K562 (cell line): ENCODE results near the gene NDUFS8. TPM values are rescaled to one million over a fixed set of nuclear protein-coding genes. Genes with fewer than 3 reads are reported as not detected.

ENCODE experiments used
- ATAC-seq: fragments of 200-7000 bp; cut with Tn5 transposase; 3 replicates; pipeline ENCODE4 v1.9.1; 2020; ENCODE audit warnings: moderate library complexity
- BruUV-seq: library from RNA; stranded (reverse); fragments of 400-500 nt; replicated peaks from 2 replicates; lab custom pipeline; 2021; lab: Mats Ljungman, UMichigan
- CTCF ChIA-PET: fragments of 300-600 bp; formaldehyde crosslinking; extraction: SDS; loops from one replicate; lab custom pipeline; 2021; ENCODE audit warnings: low intra/inter-chr PET ratio; lab: Yijun Ruan, JAX
- POLR2A ChIA-PET: fragments of 300-600, 350-650 bp; sonication (Branson Sonifier 250); formaldehyde crosslinking; extraction: SDS; loops from one replicate; lab custom pipeline; 2021; ENCODE audit warnings: antibody characterized with exemption, inconsistent platforms; lab: Yijun Ruan, JAX
- DNase-seq, 4 experiments: peaks; one replicate each; pipeline versions ENCODE4 v3.0.0 to v3.0.0-alpha.2; 2011 to 2018; ENCODE audit warnings: low spot score in 3 of 4, mixed read lengths in 3 of 4; ENCODE audit errors: extremely low read depth in 1 of 4
- FAIRE-seq: peaks from 2 replicates; lab custom pipeline; 2011; peaks lifted over from hg19 to GRCh38; lab: Jason Lieb, UNC
- H2AFZ ChIP-seq: 2 replicates; pipeline ENCODE4 v1.6.0; 2011; ENCODE audit warnings: low read depth, low read length, control low read depth, inconsistent platforms
- H3K27ac ChIP-seq: fragments of 200-600 bp; 3 replicates; pipeline ENCODE4 v1.8.0; 2011; ENCODE audit warnings: low read depth, mild to moderate bottlenecking, control low read depth, inconsistent platforms, low read length, moderate library complexity, mixed read lengths; ENCODE audit errors: extremely low read depth
- H3K27me3 ChIP-seq, 2 experiments: fragments of 300-600 bp in 1 of 2; 2 replicates in 1 of 2; 3 replicates in 1 of 2; pipeline versions ENCODE4 v1.6.0 to v1.8.0; 2011; ENCODE audit warnings: inconsistent platforms in 2 of 2, low read length in 2 of 2, mild to moderate bottlenecking in 1 of 2, mixed read lengths in 1 of 2, moderate library complexity in 1 of 2; ENCODE audit not compliant: control insufficient read depth in 2 of 2, insufficient read depth in 2 of 2
- H3K36me3 ChIP-seq: fragments of 300-600 bp; 3 replicates; pipeline ENCODE4 v1.8.0; 2011; ENCODE audit warnings: mild to moderate bottlenecking, low read length, inconsistent platforms; ENCODE audit not compliant: control insufficient read depth, insufficient read depth
- H3K4me1 ChIP-seq, 2 experiments: fragments of 200-600 bp in 1 of 2; replicated peaks in 1 of 2; 2 replicates in 1 of 2; 3 replicates in 1 of 2; pipeline versions ENCODE4 v1.5.1 to v1.8.0; 2011; ENCODE audit warnings: inconsistent platforms in 2 of 2, low read length in 2 of 2, mild to moderate bottlenecking in 1 of 2, mixed read lengths in 1 of 2, moderate library complexity in 1 of 2; ENCODE audit not compliant: control insufficient read depth in 2 of 2, insufficient read depth in 2 of 2
- H3K4me2 ChIP-seq: 2 replicates; pipeline ENCODE4 v1.6.1; 2011; ENCODE audit warnings: low read length, control low read depth, inconsistent platforms, mixed read lengths; ENCODE audit not compliant: insufficient read depth
- H3K4me3 ChIP-seq: fragments of 200-600 bp; sonication (generic), shearing (Covaris generic); 2 replicates; pipeline ENCODE4 v1.5.1; 2016; ENCODE audit warnings: control low read depth, inconsistent platforms
- H3K79me2 ChIP-seq: fragments of 200-600 bp; 3 replicates; pipeline ENCODE4 v1.8.0; 2011; ENCODE audit warnings: low read length, inconsistent platforms; ENCODE audit not compliant: control insufficient read depth, insufficient read depth
- H3K9ac ChIP-seq, 2 experiments: 2 replicates each; pipeline versions ENCODE4 v1.6.0 to v1.6.1; 2011; ENCODE audit warnings: low read depth in 2 of 2, low read length in 2 of 2, control low read depth in 1 of 2, inconsistent platforms in 1 of 2, mild to moderate bottlenecking in 1 of 2, mixed read lengths in 1 of 2; ENCODE audit not compliant: insufficient read depth in 1 of 2
- H3K9me1 ChIP-seq: one replicate; pipeline ENCODE4 v1.6.0; 2011; ENCODE audit warnings: inconsistent platforms, mild to moderate bottlenecking, low read length, moderate library complexity; ENCODE audit not compliant: control insufficient read depth, insufficient read depth
- H3K9me3 ChIP-seq: replicated peaks from 2 replicates; pipeline ENCODE4 v1.5.1; 2011; ENCODE audit warnings: low read depth, low read length, inconsistent platforms; ENCODE audit not compliant: control insufficient read depth, insufficient read depth
- H4K20me1 ChIP-seq: replicated peaks from 2 replicates; pipeline ENCODE4 v1.6.1; 2011; ENCODE audit warnings: low read length, inconsistent platforms, mixed read lengths; ENCODE audit not compliant: control insufficient read depth, insufficient read depth
- BCOR ChIP-seq: fragments of 450-650 bp; IDR thresholded peaks from 2 replicates; pipeline ENCODE4 v1.6.1; 2016
- CSDE1 ChIP-seq, 2 experiments: fragments of 450-650 bp; IDR thresholded peaks; 2 replicates each; pipeline ENCODE4 v1.6.1; 2016; ENCODE audit warnings: mild to moderate bottlenecking in 1 of 2
- HEY1 ChIP-seq: fragments of 250-450 bp; sonication (Bioruptor Pico); IDR thresholded peaks from 2 replicates; pipeline ENCODE4 v1.5.0; 2020; ENCODE audit warnings: mild to moderate bottlenecking, moderate library complexity, borderline replicate concordance
- KLF10 ChIP-seq: fragments of 250-450 bp; sonication (Bioruptor Pico); IDR thresholded peaks from 2 replicates; pipeline ENCODE4 v1.6.1; 2021; ENCODE audit warnings: matching md5 sums
- NR2C2 ChIP-seq, 2 experiments: fragments of 200-800 bp in 1 of 2; sonication (Bioruptor generic) in 1 of 2; sonication (generic) in 1 of 2; formaldehyde crosslinking in 1 of 2; IDR thresholded peaks; 2 replicates each; pipeline versions ENCODE4 v1.6.1 to v1.8.0; 2016 to 2022; ENCODE audit warnings: mild to moderate bottlenecking in 1 of 2, missing compliant biosample characterization in 1 of 2, missing genetic modification characterization in 1 of 2, missing genetic modification reagents in 1 of 2
- NR3C1 ChIP-seq: sonication (generic); formaldehyde crosslinking; IDR thresholded peaks from 2 replicates; pipeline ENCODE4 v1.8.1; 2022; ENCODE audit warnings: missing genetic modification reagents
- RCOR1 ChIP-seq, 2 experiments: IDR thresholded peaks; 2 replicates each; pipeline ENCODE4 v1.6.1; 2012; ENCODE audit warnings: low read depth in 2 of 2, low read length in 2 of 2, borderline replicate concordance in 1 of 2, improper control_type of control experiment in 1 of 2
- TRIM28 ChIP-seq: fragments of 450-650 bp; IDR thresholded peaks from 2 replicates; pipeline ENCODE4 v1.6.1; 2017
- ZFP36 ChIP-seq: fragments of 150-350 bp; IDR thresholded peaks from 2 replicates; pipeline ENCODE4 v1.6.1; 2018; ENCODE audit warnings: low read length, low read depth; ENCODE audit not compliant: partially characterized antibody
- WGBS: fragments of 100-300 bp; shearing (Covaris generic); methylation state at CpG from one replicate; pipeline ENCODE4 v1.1.6; 2016; ENCODE audit warnings: low coverage, mixed read lengths; ENCODE audit not compliant: insufficient coverage; ENCODE audit errors: missing lambda C conversion rate; 5-methylcytosine and 5-hydroxymethylcytosine counted together
- in situ Hi-C: fragments of 300-500 bp; cut with MboI; formaldehyde crosslinking; loops from 4 replicates; pipeline ENCODE4 v1.15.0; 2018; ENCODE audit warnings: inconsistent platforms, mixed read lengths
- intact Hi-C: fragments of 100-400 bp; cut with micrococcal nuclease; formaldehyde crosslinking; loops from 2 replicates; pipeline ENCODE4 v1.14.2; 2022
- polyA plus RNA-seq, 8 experiments: library from polyadenylated mRNA; depleted of rRNA in 4 of 8; stranded (reverse) in 5 of 8; unstranded in 3 of 8; fragments of >200 nt; fragmentation: Nextera tagmentation in 2 of 8; fragmentation: Illumina TruSeq in 1 of 8; extraction: Ambion mirVana in 2 of 8; extraction: Trizol in 1 of 8; gene quantifications; 2 replicates each; pipeline versions ENCODE4 v1.2.1 to v1.2.3, GENCODE V29; 2011 to 2014; ENCODE audit warnings: inconsistent platforms in 1 of 8, missing spikeins in 1 of 8
- total RNA-seq, 7 experiments: library from RNA; depleted of rRNA in 6 of 7; stranded (reverse); fragments of >200 nt in 6 of 7; fragmentation: Illumina TruSeq in 2 of 7; extraction: Trizol in 2 of 7; gene quantifications; 2 replicates each; pipeline versions ENCODE4 v1.2.1 to v1.2.3, GENCODE V29; 2011 to 2021; ENCODE audit warnings: low replicate concordance in 1 of 7
- TF ChIP-seq, protein P1 (sequence below): sonication (generic); formaldehyde crosslinking; IDR thresholded peaks from 2 replicates; pipeline ENCODE4 v1.8.0; 2022; ENCODE audit warnings: missing genetic modification reagents, mild to moderate bottlenecking, moderate library complexity, borderline replicate concordance
- TF ChIP-seq, protein P2 (sequence below), 3 experiments: fragments of 200-800 bp in 1 of 3; sonication (Bioruptor generic) in 1 of 3; sonication (generic) in 1 of 3; formaldehyde crosslinking in 1 of 3; IDR thresholded peaks; 2 replicates each; pipeline versions ENCODE4 v1.6.1 to v1.8.0; 2016 to 2022; ENCODE audit warnings: mild to moderate bottlenecking in 2 of 3, missing compliant biosample characterization in 2 of 3, missing genetic modification characterization in 2 of 3, missing genetic modification reagents in 1 of 3

NDUFS8 gene
- total and polyA plus RNA-seq, 9 of the 15 experiments (the other 6 are each of a cell fraction or from before 2014, with no cell fraction given), result 36.5 to 351 (median 101) TPM

DNA sequence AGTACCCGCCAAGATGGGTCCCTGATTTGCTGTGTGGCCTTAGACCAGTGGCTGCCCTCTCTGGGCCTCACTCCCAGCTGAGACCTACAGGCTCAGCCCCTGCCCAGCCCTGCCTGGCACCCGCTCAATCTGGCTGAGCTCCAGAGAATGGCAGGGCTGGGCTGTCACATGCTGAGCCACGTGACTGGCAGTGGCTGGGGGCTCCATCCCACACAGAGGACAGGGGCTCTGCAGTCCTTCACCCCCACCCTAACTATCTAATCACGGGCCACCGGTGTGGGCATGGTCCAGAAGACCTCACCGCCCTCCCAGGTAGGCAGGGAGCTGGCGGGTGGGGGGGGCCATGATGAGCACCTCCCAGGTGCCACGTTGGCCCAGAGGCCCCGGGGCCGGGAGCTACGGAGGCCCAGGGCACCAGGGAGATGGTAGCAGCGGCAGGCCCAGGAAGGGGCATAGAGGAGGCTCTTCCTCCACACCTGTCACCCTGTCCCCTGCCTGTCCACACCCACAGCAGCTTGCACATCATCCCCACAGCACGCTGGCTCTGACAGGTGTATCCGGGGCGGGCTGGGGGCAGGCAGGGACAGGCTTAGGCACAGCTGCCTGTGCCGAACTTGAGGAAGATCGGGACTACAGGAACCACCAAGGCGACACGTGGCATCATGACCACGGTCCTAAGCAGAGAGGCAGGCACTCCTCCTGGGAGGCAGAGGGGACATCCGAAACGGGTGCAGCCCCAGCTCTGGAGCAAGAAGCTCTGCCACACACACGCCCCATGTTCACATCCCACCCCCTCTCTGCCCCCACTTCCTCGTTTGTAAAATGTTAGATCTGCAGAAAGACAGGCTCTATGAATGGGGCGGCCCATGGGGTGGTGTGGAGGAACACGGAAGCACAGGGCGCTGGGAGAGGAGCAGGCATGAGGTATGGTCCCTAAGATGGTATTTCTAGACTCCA is 21.8 kb upstream of the NDUFS8 start:
- H4K20me1 ChIP-seq, result no peaks in the 10 kb centered on the region
- H3K9me1 ChIP-seq, result no peaks in the 10 kb centered on the region
- no peaks in the 10 kb centered on the region for H3K36me3 ChIP-seq
- intact Hi-C loops (loop anchor here (1.0 to 5.0 kb wide), 2 partner anchors 198 to 289 kb away; no protein-coding TSS in a partner anchor), in situ Hi-C loops (no loop called here)
- DNase-seq (no peak), FAIRE-seq (no peak), ATAC-seq (no peak)
- peak overlapping the region; percentile 71 for H3K4me2 ChIP-seq
- CTCF ChIA-PET, result interaction anchor here (1.5 to 1.6 kb wide), 2 partner anchors 12 to 289 kb away, joined by 3 to 5 read pairs; no protein-coding TSS in a partner anchor
- no peaks in the 10 kb centered on the region for H3K27me3 ChIP-seq
- POLR2A ChIA-PET, result interaction anchor here (0.6 to 1.3 kb wide), 4 partner anchors 10 to 225 kb away, joined by 3 to 6 read pairs (median 3); no protein-coding TSS in a partner anchor
- H2AFZ ChIP-seq, result peak overlapping the region; percentile 96; the same call in 1 of the 2 replicates
- no TSS peak for BruUV-seq
- peaks cover 31 to 63% of the 10 kb centered on the region in 2 experiments for H3K4me1 ChIP-seq
- H3K79me2 ChIP-seq, result no peaks in the 10 kb centered on the region
- H3K27ac ChIP-seq, result peak overlapping the region; percentile 49; the same call in 1 of the 3 replicates
- TF ChIP-seq, protein P1, sequence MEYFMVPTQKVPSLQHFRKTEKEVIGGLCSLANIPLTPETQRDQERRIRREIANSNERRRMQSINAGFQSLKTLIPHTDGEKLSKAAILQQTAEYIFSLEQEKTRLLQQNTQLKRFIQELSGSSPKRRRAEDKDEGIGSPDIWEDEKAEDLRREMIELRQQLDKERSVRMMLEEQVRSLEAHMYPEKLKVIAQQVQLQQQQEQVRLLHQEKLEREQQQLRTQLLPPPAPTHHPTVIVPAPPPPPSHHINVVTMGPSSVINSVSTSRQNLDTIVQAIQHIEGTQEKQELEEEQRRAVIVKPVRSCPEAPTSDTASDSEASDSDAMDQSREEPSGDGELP (CRISPR knock-in tag), result 0 out of 2 replicates have a peak, but pooled peaks have one; percentile 31
- peak; percentile 69 for TF ChIP-seq ZFP36
- no peak for TF ChIP-seq TRIM28
- TF ChIP-seq, protein P2, sequence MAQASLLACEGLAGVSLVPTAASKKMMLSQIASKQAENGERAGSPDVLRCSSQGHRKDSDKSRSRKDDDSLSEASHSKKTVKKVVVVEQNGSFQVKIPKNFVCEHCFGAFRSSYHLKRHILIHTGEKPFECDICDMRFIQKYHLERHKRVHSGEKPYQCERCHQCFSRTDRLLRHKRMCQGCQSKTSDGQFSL (CRISPR knock-in tag; IDR thresholded peaks at IDR 0.05), result peak; percentile 68; the same call in 1 of the 2 replicates
- TF ChIP-seq, protein P2 (tag; IDR thresholded peaks at IDR 0.05), result no peak
- 0 out of 4 replicates have a peak, but pooled peaks of 1 of the 2 experiments have one; percentile 18 for TF ChIP-seq RCOR1 (IDR thresholded peaks at IDR 0.05; ENCODE audit: borderline replicate concordance in 1 of 2, low read depth in 2 of 2, low read length in 2 of 2)
- TF ChIP-seq NR3C1, result no peak
- TF ChIP-seq NR2C2 (CRISPR knock-in tag; IDR thresholded peaks at IDR 0.05), result 0 out of 2 replicates have a peak, but pooled peaks have one; percentile 3
- TF ChIP-seq NR2C2 (tag; IDR thresholded peaks at IDR 0.05), result no peak
- TF ChIP-seq KLF10, result 0 out of 2 replicates have a peak, but pooled peaks have one; percentile 12
- TF ChIP-seq CSDE1 (IDR thresholded peaks at IDR 0.05), result no peak
- TF ChIP-seq HEY1 (CRISPR knock-in tag), result no peak
- TF ChIP-seq BCOR, result peak; percentile 70
- WGBS, result 74% methylated on average over 18 of the region's 27 CpGs
- H3K9me3 ChIP-seq, result no peaks in the 10 kb centered on the region
- H3K9ac ChIP-seq, result peak overlapping the region in 1 of 2 experiments; percentile 17; a peak in 1 of 4 replicates
- no peak overlapping the region for H3K4me3 ChIP-seq
